GM18867 (cell line): ENCODE results near the gene MYO5A.
A peak's percentile ranks its signal among the peaks of the same experiment; 100 is the strongest.
"Not testable (repeated sequence)": the region's sequence is repeated elsewhere in the genome, so short reads cannot be mapped to it uniquely, and the experiment has no call there.

Experiments used
- ATAC-seq: cut with Tn5 transposase; IDR thresholded peaks from one replicate; pipeline ENCODE4 v1.9.1; 2021; ENCODE audit warnings: mild to moderate bottlenecking, moderate library complexity; ENCODE audit not compliant: unreplicated experiment

Gene MYO5A

GRCh38 chr15:52528564-52529340 lies at the start of gene MYO5A:
Gene MYO5A, minus strand, starts transcription at chr15:52528880. Its CDS starts 74 bp downstream, at chr15:52528806.
- peak; percentile 84 for ATAC-seq

- ATAC-seq = no peak
Measured at GRCh38 chr15:52576692-52577091, 48.0 kb upstream of the MYO5A start.

- ATAC-seq = not testable (repeated sequence)
Measured at GRCh38 chr15:52575573-52575972, 46.9 kb upstream of the MYO5A start.

- no peak for ATAC-seq
Measured at GRCh38 chr15:52575072-52575471, 46.4 kb upstream of the MYO5A start.

- not testable (repeated sequence) for ATAC-seq
Measured at GRCh38 chr15:52574623-52575022, 45.9 kb upstream of the MYO5A start.

- ATAC-seq = peak; percentile 72
Measured at GRCh38 chr15:52568601-52569585, 40.2 kb upstream of the MYO5A start, which contains the start of gene ARPP19. Gene ARPP19, minus strand, starts transcription at chr15:52569030. Its CDS starts 138 bp downstream, at chr15:52568892.

GRCh38 chr15:52567871-52568600 lies 39.4 kb upstream of the MYO5A start:
- ATAC-seq = no peak

GRCh38 chr15:52566889-52567288 lies 38.2 kb upstream of the MYO5A start:
- ATAC-seq = no peak

- peak; percentile 50 for ATAC-seq
Measured at GRCh38 chr15:52565417-52566358, 37.0 kb upstream of the MYO5A start.

GRCh38 chr15:52563501-52564060 lies 34.9 kb upstream of the MYO5A start:
- no peak for ATAC-seq

- ATAC-seq = peak; percentile 34
Measured at GRCh38 chr15:52559575-52559974, 30.9 kb upstream of the MYO5A start.

GRCh38 chr15:52559022-52559421 lies 30.3 kb upstream of the MYO5A start:
- peak; percentile 34 for ATAC-seq

- ATAC-seq = peak; percentile 88
Measured at GRCh38 chr15:52558196-52558595, 29.5 kb upstream of the MYO5A start.

GRCh38 chr15:52557274-52557641 lies 28.6 kb upstream of the MYO5A start:
- ATAC-seq = no peak

- no peak for ATAC-seq
Measured at GRCh38 chr15:52556524-52557273, 28.0 kb upstream of the MYO5A start.

GRCh38 chr15:52552303-52552702 lies 23.6 kb upstream of the MYO5A start:
- no peak for ATAC-seq

GRCh38 chr15:52551762-52552161 lies 23.1 kb upstream of the MYO5A start:
- ATAC-seq = no peak

GRCh38 chr15:52551186-52551585 lies 22.5 kb upstream of the MYO5A start:
- not testable (repeated sequence) for ATAC-seq
